ENCODE results near the gene RPN2. TPM values are rescaled to one million over a fixed set of nuclear protein-coding genes. Genes with fewer than 3 reads are reported as not detected.

The RPN2 gene
- total RNA-seq, 2 experiments from 2014 or later, result 102 to 104 TPM

DNA sequence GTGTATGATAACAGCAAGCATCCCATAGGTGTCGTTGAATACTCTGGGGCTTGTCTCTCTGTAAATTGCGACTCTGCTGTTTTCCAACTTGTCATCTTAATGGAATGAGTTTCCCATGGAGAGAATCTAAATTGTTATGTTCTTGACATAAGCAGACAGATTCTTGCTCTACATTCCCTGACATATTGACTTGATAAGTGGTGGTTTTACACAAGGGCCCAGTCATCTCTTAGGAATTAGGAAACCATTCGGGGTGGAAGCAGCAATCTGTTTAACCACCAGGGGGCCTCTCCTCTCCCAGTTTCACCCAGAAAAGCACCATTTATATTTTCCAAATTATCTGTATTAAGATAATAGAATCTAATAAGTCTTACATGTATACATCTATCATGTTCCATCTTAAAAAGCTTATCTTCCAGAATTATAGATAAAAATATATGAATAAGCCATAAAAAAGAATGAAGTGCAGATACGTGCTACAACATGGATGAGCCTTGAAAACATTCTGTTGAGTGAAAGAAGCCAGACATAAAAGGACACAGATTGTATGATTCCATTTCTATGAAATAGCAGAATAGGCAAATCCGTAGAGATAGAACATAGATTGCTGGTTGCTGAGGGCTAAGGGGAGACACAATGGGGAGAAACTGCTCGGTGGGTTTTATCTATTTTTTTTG lies 23.3 kb downstream of the RPN2 start:
- CTCF ChIA-PET, result interaction anchor here (1.1 kb wide), 1 partner anchor 333 kb away, joined by 3 read pairs; no protein-coding TSS in a partner anchor
- Mint-ChIP-seq H3K27ac (no peak overlapping the region), H3K4me1 (ENCODE audit: low read depth) (no peaks in the 10 kb centered on the region), H3K36me3 (ENCODE audit: low read depth) (peaks cover 46% of the 10 kb centered on the region), H3K4me3 (no peak overlapping the region), H3K9me3 (no peaks in the 10 kb centered on the region), H3K27me3 (ENCODE audit: low read depth) (no peaks in the 10 kb centered on the region)
- intact Hi-C loops (cut with micrococcal nuclease), result loop anchor here (1.0 kb wide), 1 partner anchor 332 kb away; no protein-coding TSS in a partner anchor
- peak; percentile 37 for DNase-seq

DNA sequence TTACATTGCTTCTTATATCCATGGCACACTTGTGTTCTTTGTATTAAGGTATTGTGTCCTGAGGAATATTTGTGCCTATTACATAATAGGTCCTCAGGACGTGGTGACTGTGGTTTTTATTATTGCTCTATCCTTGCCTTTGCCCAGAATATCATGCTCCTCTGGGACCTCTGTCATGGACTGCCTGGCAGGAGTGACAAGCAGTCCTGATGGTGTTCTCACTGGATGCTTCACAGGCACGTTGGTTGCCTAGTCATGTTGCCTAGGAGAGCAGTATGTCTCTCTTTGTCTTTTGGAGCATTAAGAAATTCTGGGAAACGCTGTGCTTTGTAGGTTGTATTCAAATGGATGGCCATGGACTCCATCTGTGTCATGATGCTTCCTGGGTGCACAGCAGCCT lies 24.9 kb downstream of the RPN2 start:
- Mint-ChIP-seq H3K4me3 (no peak overlapping the region), H3K27ac (no peak overlapping the region), H3K9me3 (no peaks in the 10 kb centered on the region), H3K36me3 (ENCODE audit: low read depth) (peaks cover 44% of the 10 kb centered on the region), H3K4me1 (ENCODE audit: low read depth) (no peaks in the 10 kb centered on the region), H3K27me3 (ENCODE audit: low read depth) (no peaks in the 10 kb centered on the region)
- CTCF ChIA-PET, result interaction anchor here (1.6 kb wide), 2 partner anchors 8 to 25 kb away, joined by 4 to 10 read pairs; no protein-coding TSS in a partner anchor
- intact Hi-C loops (cut with micrococcal nuclease), result no loop called here
- DNase-seq, result no peak

DNA sequence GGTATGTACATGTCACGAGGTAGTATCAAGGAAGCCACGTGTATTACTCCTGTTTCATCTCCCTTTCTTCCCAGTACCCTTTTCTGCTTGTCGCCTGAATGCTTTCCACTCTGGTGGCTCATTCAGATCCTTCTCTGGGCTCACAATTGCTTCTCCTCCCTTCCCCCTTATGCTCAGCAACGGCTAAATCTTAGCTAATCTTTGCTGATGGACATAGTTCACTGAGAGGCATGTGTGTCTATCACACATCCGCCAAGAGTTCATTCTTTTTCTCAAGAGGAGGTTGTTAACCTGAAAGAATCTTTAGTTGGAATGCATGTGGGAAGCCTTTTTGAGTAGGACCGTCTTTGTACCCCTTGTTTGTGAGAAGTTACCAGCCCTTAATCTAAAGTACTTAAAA lies 26.0 kb downstream of the RPN2 start:
- intact Hi-C loops (cut with micrococcal nuclease), result no loop called here
- Mint-ChIP-seq H3K4me3 (no peak overlapping the region), H3K9me3 (no peaks in the 10 kb centered on the region), H3K36me3 (ENCODE audit: low read depth) (peaks cover 47% of the 10 kb centered on the region), H3K27ac (no peak overlapping the region), H3K27me3 (ENCODE audit: low read depth) (no peaks in the 10 kb centered on the region), H3K4me1 (ENCODE audit: low read depth) (no peaks in the 10 kb centered on the region)
- CTCF ChIA-PET, result interaction anchor here (1.6 to 2.4 kb wide), 3 partner anchors 9 to 26 kb away, joined by 4 to 10 read pairs (median 8); no protein-coding TSS in a partner anchor
- no peak for DNase-seq

DNA sequence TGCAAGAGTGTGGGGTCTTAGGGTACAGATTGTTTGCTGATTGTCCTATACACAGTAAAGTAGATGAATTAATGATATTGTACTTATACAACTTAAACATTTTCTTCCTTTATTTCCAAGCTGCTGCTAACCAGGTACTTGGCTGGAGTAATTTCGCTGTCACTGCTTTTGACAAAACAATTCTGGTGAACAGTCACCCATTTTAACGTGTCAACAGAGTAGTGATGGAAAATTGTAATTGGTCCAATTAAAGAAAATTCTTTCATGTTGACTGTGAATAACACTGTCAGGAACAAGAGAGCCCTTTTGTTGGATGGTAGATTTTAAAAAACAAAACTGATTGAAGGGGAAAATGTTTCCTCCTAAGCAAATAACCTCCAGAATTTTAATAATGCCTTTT lies 26.7 kb downstream of the RPN2 start:
- Mint-ChIP-seq H3K27me3 (ENCODE audit: low read depth) (no peaks in the 10 kb centered on the region), H3K4me3 (no peak overlapping the region), H3K36me3 (ENCODE audit: low read depth) (peaks cover 42% of the 10 kb centered on the region), H3K27ac (no peak overlapping the region), H3K9me3 (no peaks in the 10 kb centered on the region), H3K4me1 (ENCODE audit: low read depth) (no peaks in the 10 kb centered on the region)
- DNase-seq, result no peak
- CTCF ChIA-PET, result interaction anchor here (1.6 to 2.4 kb wide), 3 partner anchors 10 to 27 kb away, joined by 4 to 10 read pairs (median 8); no protein-coding TSS in a partner anchor
- intact Hi-C loops (cut with micrococcal nuclease), result no loop called here

DNA sequence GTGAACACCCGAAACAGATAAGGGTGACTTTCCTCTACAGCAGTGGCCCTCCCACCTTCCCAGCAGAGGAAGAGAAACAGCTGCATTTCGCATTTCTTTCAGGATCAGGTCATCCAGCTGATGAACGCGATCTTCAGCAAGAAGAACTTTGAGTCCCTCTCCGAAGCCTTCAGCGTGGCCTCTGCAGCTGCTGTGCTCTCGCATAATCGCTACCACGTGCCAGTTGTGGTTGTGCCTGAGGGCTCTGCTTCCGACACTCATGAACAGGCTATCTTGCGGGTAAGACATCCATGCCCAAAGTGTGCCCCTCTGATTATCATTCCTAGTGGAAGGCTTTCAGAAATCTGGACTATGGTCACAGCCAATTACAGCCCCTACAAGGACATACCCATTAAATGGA lies 28.0 kb downstream of the RPN2 start:
- CTCF ChIA-PET, result no interaction called here
- Mint-ChIP-seq H3K36me3 (ENCODE audit: low read depth) (peaks cover 33% of the 10 kb centered on the region), H3K9me3 (no peaks in the 10 kb centered on the region), H3K4me3 (no peak overlapping the region), H3K4me1 (ENCODE audit: low read depth) (no peaks in the 10 kb centered on the region), H3K27me3 (ENCODE audit: low read depth) (no peaks in the 10 kb centered on the region), H3K27ac (no peak overlapping the region)
- DNase-seq, result no peak
- intact Hi-C loops (cut with micrococcal nuclease), result no loop called here

DNA sequence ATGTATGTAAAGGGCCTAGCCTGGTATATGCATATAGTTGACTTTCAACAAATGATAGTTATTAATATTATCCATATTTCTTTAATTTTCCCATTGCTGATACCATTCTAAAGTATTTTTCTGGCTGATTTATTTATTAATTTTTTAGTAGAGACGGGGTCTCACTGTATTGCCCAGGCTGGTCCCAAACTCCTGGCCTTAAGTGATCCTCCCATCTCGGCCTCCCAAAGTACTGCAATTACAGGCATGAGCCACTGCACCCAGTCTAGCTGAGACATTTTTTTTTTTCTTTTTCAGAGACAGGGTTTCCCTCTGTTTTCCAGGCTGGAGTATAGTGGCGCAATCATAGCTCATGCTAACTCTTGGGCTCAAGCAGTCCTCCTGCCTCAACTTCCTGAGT lies 30.1 kb downstream of the RPN2 start:
- no peak for DNase-seq
- Mint-ChIP-seq H3K36me3 (ENCODE audit: low read depth) (peaks cover 30% of the 10 kb centered on the region), H3K4me1 (ENCODE audit: low read depth) (no peaks in the 10 kb centered on the region), H3K9me3 (no peaks in the 10 kb centered on the region), H3K4me3 (no peak overlapping the region), H3K27me3 (ENCODE audit: low read depth) (no peaks in the 10 kb centered on the region), H3K27ac (no peak overlapping the region)
- CTCF ChIA-PET, result interaction anchor here (2.1 kb wide), 1 partner anchor 14 kb away, joined by 10 read pairs; no protein-coding TSS in a partner anchor
- intact Hi-C loops (cut with micrococcal nuclease), result no loop called here

DNA sequence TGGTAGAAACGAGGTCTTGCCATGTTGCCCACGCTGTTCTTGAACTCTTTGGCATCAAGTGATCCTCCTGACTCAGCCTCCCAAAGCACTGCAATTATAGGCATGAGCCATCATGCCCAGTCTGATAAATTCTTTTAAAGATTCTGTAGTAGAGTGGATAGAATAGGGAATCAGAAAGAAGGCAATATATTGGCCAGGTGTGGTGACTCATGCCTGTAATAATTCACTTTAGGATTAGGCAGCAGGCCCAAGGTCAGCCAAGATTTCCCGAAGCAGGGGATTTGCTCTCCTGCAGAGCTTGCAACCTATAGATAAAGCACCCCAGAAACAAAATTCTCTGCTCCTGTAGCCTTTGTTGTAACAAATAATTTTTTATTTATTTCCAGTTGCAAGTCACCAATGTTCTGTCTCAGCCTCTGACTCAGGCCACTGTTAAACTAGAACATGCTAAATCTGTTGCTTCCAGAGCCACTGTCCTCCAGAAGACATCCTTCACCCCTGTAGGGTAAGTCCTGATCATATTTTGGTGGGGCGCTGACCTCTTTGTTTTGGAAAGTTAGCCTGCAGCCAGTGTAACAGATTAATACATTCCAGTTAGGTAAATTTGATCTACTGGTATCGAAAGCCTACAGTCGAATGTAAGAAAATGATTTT lies 30.7 kb downstream of the RPN2 start:
- Mint-ChIP-seq H3K36me3 (ENCODE audit: low read depth) (peaks cover 29% of the 10 kb centered on the region), H3K9me3 (no peaks in the 10 kb centered on the region), H3K4me3 (no peak overlapping the region), H3K4me1 (ENCODE audit: low read depth) (peaks cover 3% of the 10 kb centered on the region), H3K27ac (no peak overlapping the region), H3K27me3 (ENCODE audit: low read depth) (no peaks in the 10 kb centered on the region)
- intact Hi-C loops (cut with micrococcal nuclease), result no loop called here
- CTCF ChIA-PET, result interaction anchor here (0.6 to 2.1 kb wide), 4 partner anchors 14 to 148 kb away, joined by 3 to 10 read pairs (median 3); no protein-coding TSS in a partner anchor
- DNase-seq, result no peak

DNA sequence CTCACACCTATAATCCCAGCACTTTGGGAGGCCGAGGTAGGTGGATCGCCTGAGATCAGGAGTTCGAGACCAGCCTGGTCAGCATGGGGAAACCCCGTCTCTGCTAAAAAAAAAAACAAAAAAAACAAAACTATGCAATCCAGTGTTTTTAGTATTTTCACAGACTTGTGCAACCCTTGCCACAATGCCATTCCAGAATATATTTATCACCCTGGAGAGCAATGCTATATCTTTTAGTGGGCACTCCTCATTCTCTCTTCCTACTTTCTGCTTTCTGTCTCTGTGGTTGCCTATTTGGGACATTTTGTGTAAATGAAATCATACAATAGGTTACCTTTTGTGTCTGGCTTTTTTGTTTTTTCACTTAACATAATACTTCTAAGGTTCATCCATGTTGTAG lies 39.3 kb downstream of the RPN2 start:
- H3K27ac Mint-ChIP-seq, result no peak overlapping the region
- H3K4me1 Mint-ChIP-seq (ENCODE audit: low read depth), result peaks cover 3% of the 10 kb centered on the region
- CTCF ChIA-PET, result no interaction called here
- H3K9me3 Mint-ChIP-seq, result no peaks in the 10 kb centered on the region
- DNase-seq, result no peak
- H3K4me3 Mint-ChIP-seq, result no peak overlapping the region
- no peaks in the 10 kb centered on the region for H3K27me3 Mint-ChIP-seq (ENCODE audit: low read depth)
- intact Hi-C loops (cut with micrococcal nuclease), result no loop called here
- H3K36me3 Mint-ChIP-seq (ENCODE audit: low read depth), result peaks cover 18% of the 10 kb centered on the region

DNA sequence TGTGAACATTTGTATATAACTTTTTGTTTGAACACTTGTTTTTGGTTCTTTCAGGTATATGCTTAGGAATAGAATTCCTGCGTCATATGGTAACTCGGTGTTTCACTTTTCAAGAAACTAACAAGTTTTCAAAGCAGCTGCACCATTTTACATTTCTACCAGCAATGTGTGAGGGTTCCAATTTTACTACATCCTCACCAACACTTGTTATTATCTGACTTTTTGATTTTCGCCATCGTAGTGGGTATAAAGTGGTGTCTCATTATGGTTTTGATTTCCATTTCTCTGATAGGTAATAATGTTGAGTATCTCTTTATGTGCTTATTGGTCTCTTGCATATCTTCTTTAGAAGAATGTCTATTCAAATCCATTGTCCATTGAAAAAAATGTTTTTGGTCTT lies 39.8 kb downstream of the RPN2 start:
- H3K4me1 Mint-ChIP-seq (ENCODE audit: low read depth), result peaks cover 3% of the 10 kb centered on the region
- H3K27ac Mint-ChIP-seq, result no peak overlapping the region
- CTCF ChIA-PET, result no interaction called here
- no peaks in the 10 kb centered on the region for H3K27me3 Mint-ChIP-seq (ENCODE audit: low read depth)
- intact Hi-C loops (cut with micrococcal nuclease), result no loop called here
- H3K4me3 Mint-ChIP-seq, result no peak overlapping the region
- peaks cover 21% of the 10 kb centered on the region for H3K36me3 Mint-ChIP-seq (ENCODE audit: low read depth)
- no peak for DNase-seq
- H3K9me3 Mint-ChIP-seq, result no peaks in the 10 kb centered on the region

DNA sequence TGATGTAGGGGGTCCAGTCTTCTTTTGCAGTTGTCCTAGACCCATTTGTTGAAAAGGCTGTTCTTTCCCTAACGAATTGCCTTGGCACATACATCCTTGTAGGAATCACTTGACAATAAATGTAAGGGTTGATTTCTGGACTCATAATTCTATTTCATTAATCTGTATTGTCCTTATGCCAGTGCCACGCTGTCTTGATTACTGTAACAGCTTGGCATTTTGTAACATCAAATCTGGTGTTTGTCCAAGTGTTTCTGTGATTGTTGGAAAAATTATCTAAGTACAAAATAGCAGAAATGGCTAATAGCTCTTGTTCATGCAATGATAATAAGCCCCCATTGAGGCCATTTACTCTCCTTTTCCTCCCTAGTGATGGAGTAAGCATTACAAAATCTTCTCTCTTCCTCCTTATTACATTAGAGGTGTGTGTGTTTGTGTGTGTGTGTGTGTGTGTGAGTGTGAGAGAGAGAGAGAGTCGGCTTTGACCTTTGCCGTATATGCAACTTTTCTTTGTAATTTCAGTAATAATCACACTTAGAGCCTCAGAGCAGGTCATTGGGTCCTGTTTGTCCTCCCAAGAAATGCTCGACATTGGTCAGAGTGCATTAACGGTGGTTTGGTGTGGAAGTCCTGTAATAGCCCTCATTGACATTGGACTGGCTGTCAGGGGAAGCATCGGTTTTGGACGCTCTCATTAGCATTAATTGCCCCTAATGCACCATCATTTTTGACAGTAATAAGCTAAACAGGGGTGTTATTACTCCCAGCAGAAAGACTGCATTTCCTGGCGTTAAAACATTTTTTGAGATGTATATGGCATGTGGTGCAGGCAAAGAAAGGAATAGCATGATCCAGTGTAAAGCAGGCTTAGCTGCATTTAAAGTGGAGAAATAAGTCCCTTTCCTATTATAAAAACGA lies 40.9 kb downstream of the RPN2 start:
- intact Hi-C loops (cut with micrococcal nuclease), result no loop called here
- no peak overlapping the region for H3K27ac Mint-ChIP-seq
- DNase-seq, result no peak
- no peaks in the 10 kb centered on the region for H3K27me3 Mint-ChIP-seq (ENCODE audit: low read depth)
- H3K4me1 Mint-ChIP-seq (ENCODE audit: low read depth), result no peaks in the 10 kb centered on the region
- CTCF ChIA-PET, result interaction anchor here (1.4 kb wide), 1 partner anchor 24 kb away, joined by 5 read pairs; no protein-coding TSS in a partner anchor
- H3K4me3 Mint-ChIP-seq, result no peak overlapping the region
- peaks cover 19% of the 10 kb centered on the region for H3K36me3 Mint-ChIP-seq (ENCODE audit: low read depth)
- no peaks in the 10 kb centered on the region for H3K9me3 Mint-ChIP-seq

DNA sequence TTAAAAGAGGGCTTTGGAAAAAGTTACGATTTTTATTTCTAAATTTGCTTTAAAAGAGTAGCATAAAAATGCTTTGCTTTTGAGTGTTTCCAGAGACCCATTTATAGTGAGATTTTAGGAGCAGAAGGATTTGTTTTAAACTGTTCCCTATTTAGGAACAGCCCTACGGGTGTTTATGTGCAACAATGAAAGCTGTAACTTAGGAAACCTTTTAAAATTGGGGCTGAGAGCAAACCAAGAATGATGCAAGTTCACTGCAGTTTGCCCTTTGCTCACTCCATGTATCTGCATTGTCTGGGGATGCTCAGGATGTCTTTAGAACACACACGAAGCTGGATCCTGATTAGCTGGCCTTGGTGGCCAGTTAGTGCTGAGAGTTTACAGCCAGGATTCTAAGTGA lies 41.6 kb downstream of the RPN2 start:
- Mint-ChIP-seq H3K4me3 (no peak overlapping the region), H3K9me3 (no peaks in the 10 kb centered on the region), H3K27me3 (ENCODE audit: low read depth) (no peaks in the 10 kb centered on the region), H3K36me3 (ENCODE audit: low read depth) (peaks cover 22% of the 10 kb centered on the region), H3K4me1 (ENCODE audit: low read depth) (no peaks in the 10 kb centered on the region), H3K27ac (no peak overlapping the region)
- DNase-seq, result no peak
- intact Hi-C loops (cut with micrococcal nuclease), result no loop called here
- CTCF ChIA-PET, result interaction anchor here (1.4 kb wide), 1 partner anchor 25 kb away, joined by 5 read pairs; no protein-coding TSS in a partner anchor

DNA sequence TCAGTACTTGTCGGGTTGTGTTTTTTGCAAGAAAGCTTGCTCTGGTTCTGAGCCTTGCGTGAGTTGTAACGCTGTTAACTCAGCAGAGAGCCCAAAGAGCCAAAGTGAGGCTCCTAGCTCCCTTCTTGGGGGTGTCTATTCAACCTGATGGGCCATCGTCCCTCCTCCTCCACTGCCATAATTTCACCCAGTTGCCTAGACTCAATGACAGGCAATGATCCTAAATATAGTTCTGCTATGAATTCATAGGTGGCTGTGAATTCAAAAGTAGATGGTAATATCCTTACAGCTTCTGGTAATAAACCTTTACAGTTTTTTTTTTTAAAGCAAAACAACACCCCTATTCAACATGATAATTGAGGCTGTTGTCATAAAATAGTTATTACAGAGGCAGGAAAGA lies 43.0 kb downstream of the RPN2 start:
- Mint-ChIP-seq H3K36me3 (ENCODE audit: low read depth) (peaks cover 22% of the 10 kb centered on the region), H3K4me3 (no peak overlapping the region), H3K4me1 (ENCODE audit: low read depth) (no peaks in the 10 kb centered on the region), H3K27ac (no peak overlapping the region), H3K27me3 (ENCODE audit: low read depth) (no peaks in the 10 kb centered on the region), H3K9me3 (no peaks in the 10 kb centered on the region)
- DNase-seq, result no peak
- CTCF ChIA-PET, result interaction anchor here (0.6 kb wide), 1 partner anchor 122 kb away, joined by 3 read pairs; no protein-coding TSS in a partner anchor
- intact Hi-C loops (cut with micrococcal nuclease), result no loop called here

Data from activated naive CD4-positive, alpha-beta T cell treated with anti-CD3 and anti-CD28 coated beads for 36 hours (primary cell).